Neuronal stem cell (in vitro differentiated cells): ENCODE results near the gene PDE7B.

ENCODE experiments used
- DNase-seq: peaks from one replicate; pipeline ENCODE4 v3.0.0-alpha.2; 2013; ENCODE audit warnings: low spot score
- H2AFZ ChIP-seq: one replicate; pipeline ENCODE4 v1.6.1; 2013; ENCODE audit warnings: mild to moderate bottlenecking, low read length, inconsistent platforms
- H2AK5ac ChIP-seq: 2 replicates; pipeline ENCODE4 v1.6.1; 2013; ENCODE audit warnings: low read depth, mild to moderate bottlenecking, inconsistent platforms, low read length, moderate library complexity, mixed read lengths
- H2BK120ac ChIP-seq: 2 replicates; pipeline ENCODE4 v1.6.1; 2013; ENCODE audit warnings: low read depth, mild to moderate bottlenecking, inconsistent platforms, low read length, moderate library complexity, mixed read lengths
- H2BK12ac ChIP-seq: one replicate; pipeline ENCODE4 v1.6.1; 2013; ENCODE audit warnings: low read length, inconsistent platforms
- H2BK15ac ChIP-seq: 2 replicates; pipeline ENCODE4 v1.6.1; 2013; ENCODE audit warnings: mild to moderate bottlenecking, low read length, inconsistent platforms, mixed read lengths
- H2BK5ac ChIP-seq: one replicate; pipeline ENCODE4 v1.6.1; 2013; ENCODE audit warnings: inconsistent platforms, mild to moderate bottlenecking, low read length, moderate library complexity
- H3K14ac ChIP-seq: one replicate; pipeline ENCODE4 v1.6.1; 2013; ENCODE audit warnings: low read length, inconsistent platforms
- H3K18ac ChIP-seq: 2 replicates; pipeline ENCODE4 v1.6.1; 2013; ENCODE audit warnings: low read length, inconsistent platforms
- H3K23ac ChIP-seq: 2 replicates; pipeline ENCODE4 v1.6.1; 2013; ENCODE audit warnings: low read depth, mild to moderate bottlenecking, mixed read lengths, low read length, inconsistent platforms; ENCODE audit not compliant: poor library complexity
- H3K27ac ChIP-seq: replicated peaks from 3 replicates; pipeline ENCODE4 v1.5.1; 2013; ENCODE audit warnings: low read length, inconsistent platforms
- H3K27me3 ChIP-seq, 3 experiments: 2 replicates each; pipeline ENCODE4 v1.6.1; 2013; ENCODE audit warnings: low read length in 3 of 3, mild to moderate bottlenecking in 2 of 3, inconsistent platforms in 1 of 3, low read depth in 1 of 3, mixed read lengths in 1 of 3, moderate library complexity in 1 of 3; ENCODE audit not compliant: control insufficient read depth in 3 of 3, insufficient read depth in 3 of 3
- H3K36me3 ChIP-seq, 2 donors: replicated peaks in 1 of 2; 2 replicates each; pipeline ENCODE4 v1.6.1; 2013; ENCODE audit warnings: low read length in 2 of 2; ENCODE audit not compliant: control insufficient read depth in 2 of 2, insufficient read depth in 2 of 2
- H3K4ac ChIP-seq: 2 replicates; pipeline ENCODE4 v1.6.1; 2013; ENCODE audit warnings: inconsistent platforms, mild to moderate bottlenecking, low read length, moderate library complexity
- H3K4me1 ChIP-seq, 2 donors: 1 replicate in 1 of 2; 2 replicates in 1 of 2; pipeline ENCODE4 v1.6.1; 2013; ENCODE audit warnings: low read length in 2 of 2, low read depth in 1 of 2; ENCODE audit not compliant: control insufficient read depth in 2 of 2, insufficient read depth in 1 of 2
- H3K4me2 ChIP-seq: one replicate; pipeline ENCODE4 v1.6.1; 2013; ENCODE audit warnings: mild to moderate bottlenecking, low read length, inconsistent platforms; ENCODE audit not compliant: insufficient read depth, poor library complexity, severe bottlenecking
- H3K4me3 ChIP-seq, 2 donors: 2 replicates each; pipeline ENCODE4 v1.5.1; 2013; ENCODE audit warnings: low read length in 2 of 2, mild to moderate bottlenecking in 2 of 2, inconsistent platforms in 1 of 2, moderate library complexity in 1 of 2
- H3K79me1 ChIP-seq: one replicate; pipeline ENCODE4 v1.6.1; 2013; ENCODE audit warnings: low read depth, mild to moderate bottlenecking, inconsistent platforms, low read length, moderate library complexity
- H3K9ac ChIP-seq: one replicate; pipeline ENCODE4 v1.6.1; 2013; ENCODE audit warnings: mild to moderate bottlenecking, low read depth, low read length, inconsistent platforms; ENCODE audit not compliant: poor library complexity
- H3K9me3 ChIP-seq, 2 donors: replicated peaks in 1 of 2; 2 replicates each; pipeline versions ENCODE3 to v1.6.1; 2013; ENCODE audit warnings: low read length in 2 of 2, mild to moderate bottlenecking in 2 of 2, inconsistent platforms in 1 of 2, low read depth in 1 of 2, mixed read lengths in 1 of 2, moderate library complexity in 1 of 2; ENCODE audit not compliant: control insufficient read depth in 2 of 2, insufficient read depth in 1 of 2
- H4K8ac ChIP-seq: one replicate; pipeline ENCODE4 v1.6.1; 2013; ENCODE audit warnings: low read depth, mild to moderate bottlenecking, inconsistent platforms, low read length, moderate library complexity
- H4K91ac ChIP-seq: one replicate; pipeline ENCODE4 v1.6.1; 2013; ENCODE audit warnings: low read length, low read depth, mild to moderate bottlenecking, inconsistent platforms; ENCODE audit not compliant: poor library complexity
- WGBS, 2 donors: extraction: QIAGEN DNeasy Blood & Tissue Kit; methylation state at CpG; one replicate each; pipeline ENCODE4 v1.1.7; 2013; ENCODE audit warnings: missing lambda C conversion rate in 2 of 2, mixed read lengths in 1 of 2; ENCODE audit not compliant: insufficient read length in 2 of 2, insufficient replicate concordance in 1 of 2; ENCODE audit errors: extremely low coverage in 2 of 2; 5-methylcytosine and 5-hydroxymethylcytosine counted together

The PDE7B gene

DNA sequence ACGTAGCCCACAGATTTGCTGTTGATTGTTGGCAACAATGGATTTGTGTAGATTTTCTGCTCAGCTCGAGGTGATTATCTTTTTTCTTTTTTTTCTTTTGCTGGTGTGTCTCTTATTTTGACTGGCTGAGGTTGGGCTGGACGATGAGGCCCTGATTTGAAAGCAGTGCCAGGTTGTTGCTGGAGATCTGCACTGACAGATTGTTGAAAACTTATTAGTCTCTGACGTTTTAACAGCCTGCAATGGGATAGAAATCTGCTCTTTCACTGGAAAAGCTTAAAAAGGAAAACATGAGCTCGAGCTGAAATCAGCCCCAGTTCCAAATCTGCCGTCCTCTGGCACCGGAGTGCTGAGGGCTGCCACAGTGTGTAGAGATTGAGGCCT lies 87.7 kb downstream of the PDE7B start:
- Histone ChIP-seq H3K14ac (no peak overlapping the region), H3K4me1 (no peaks in the 10 kb centered on the region), H3K36me3 (no peaks in the 10 kb centered on the region), H3K4ac (no peak overlapping the region), H2BK15ac (no peak overlapping the region), H3K4me2 (no peak overlapping the region), H3K9me3 (no peaks in the 10 kb centered on the region), H3K18ac (no peak overlapping the region), H3K27me3 (no peaks in the 10 kb centered on the region), H2AFZ (no peak overlapping the region), H2AK5ac (no peak overlapping the region), H3K9ac (no peak overlapping the region), H3K4me3 (no peak overlapping the region), H2BK5ac (no peak overlapping the region), H3K27ac (no peak overlapping the region), H3K79me1 (no peaks in the 10 kb centered on the region), H3K23ac (no peak overlapping the region), H2BK12ac (no peak overlapping the region), H4K91ac (no peak overlapping the region), H4K8ac (no peak overlapping the region), H2BK120ac (no peak overlapping the region)
- no CpG with 5 or more reads among the region's 7 CpGs for WGBS, 2 donors
- DNase-seq = no peak

DNA sequence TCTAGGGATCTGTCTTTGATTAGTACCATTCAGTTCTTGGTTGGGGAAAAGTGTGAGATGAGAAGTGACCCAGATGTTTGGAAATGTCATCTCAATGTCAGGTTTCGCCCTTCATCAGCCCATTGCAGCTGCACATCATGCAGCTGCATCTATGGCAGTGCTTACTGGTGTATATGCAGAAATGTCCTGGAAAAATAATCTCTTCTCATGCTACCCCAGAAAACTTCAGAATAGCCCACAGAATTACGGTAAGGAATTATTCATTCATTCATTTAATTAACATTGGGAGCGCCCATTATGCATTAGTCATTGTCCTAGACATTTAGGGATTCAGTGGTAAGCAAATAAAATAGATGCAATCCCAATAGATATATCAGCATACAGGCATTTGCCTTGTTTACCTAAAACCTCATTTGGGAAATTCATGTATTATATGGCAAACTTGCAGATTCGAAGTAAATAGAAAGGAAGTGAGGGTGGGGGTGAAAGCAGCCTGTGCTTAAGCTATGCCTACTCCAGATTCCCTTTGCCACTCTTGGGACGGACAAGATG lies 89.2 kb downstream of the PDE7B start:
- no peak overlapping the region for H2BK120ac ChIP-seq
- H3K9ac ChIP-seq = no peak overlapping the region
- no peaks in the 10 kb centered on the region for H3K79me1 ChIP-seq
- no peaks in the 10 kb centered on the region for H3K9me3 ChIP-seq
- H2BK5ac ChIP-seq = no peak overlapping the region
- H3K18ac ChIP-seq = no peak overlapping the region
- no peak overlapping the region for H3K14ac ChIP-seq
- no peak overlapping the region for H4K91ac ChIP-seq
- no peak overlapping the region for H2BK12ac ChIP-seq
- no peak overlapping the region for H3K4me2 ChIP-seq
- no peak overlapping the region for H2BK15ac ChIP-seq
- H2AK5ac ChIP-seq = no peak overlapping the region
- no peak overlapping the region for H3K4me3 ChIP-seq
- WGBS, 2 donors = no CpG with 5 or more reads among the region's 5 CpGs
- no peak overlapping the region for H3K4ac ChIP-seq
- H3K23ac ChIP-seq = no peak overlapping the region
- H3K27ac ChIP-seq = no peak overlapping the region
- no peaks in the 10 kb centered on the region for H3K27me3 ChIP-seq
- H3K36me3 ChIP-seq = no peaks in the 10 kb centered on the region
- no peak for DNase-seq
- H3K4me1 ChIP-seq = no peaks in the 10 kb centered on the region
- H2AFZ ChIP-seq = no peak overlapping the region
- no peak overlapping the region for H4K8ac ChIP-seq

GRCh38 chr6:135941275-135942025 lies 89.9 kb downstream of the PDE7B start:
- no peaks in the 10 kb centered on the region for H3K27me3 ChIP-seq
- H3K4ac ChIP-seq = no peak overlapping the region
- H3K14ac ChIP-seq = no peak overlapping the region
- H2BK120ac ChIP-seq = no peak overlapping the region
- no peaks in the 10 kb centered on the region for H3K9me3 ChIP-seq
- no peak overlapping the region for H2AK5ac ChIP-seq
- no peaks in the 10 kb centered on the region for H3K36me3 ChIP-seq
- no peaks in the 10 kb centered on the region for H3K79me1 ChIP-seq
- H3K4me1 ChIP-seq = no peaks in the 10 kb centered on the region
- no peak overlapping the region for H3K23ac ChIP-seq
- no CpG with 5 or more reads among the region's 1 CpG for WGBS, 2 donors
- no peak overlapping the region for H2BK15ac ChIP-seq
- H3K4me2 ChIP-seq = no peak overlapping the region
- H3K9ac ChIP-seq = no peak overlapping the region
- H2AFZ ChIP-seq = no peak overlapping the region
- no peak overlapping the region for H2BK5ac ChIP-seq
- H2BK12ac ChIP-seq = no peak overlapping the region
- no peak overlapping the region for H3K27ac ChIP-seq
- no peak overlapping the region for H4K8ac ChIP-seq
- no peak overlapping the region for H3K4me3 ChIP-seq
- H4K91ac ChIP-seq = no peak overlapping the region
- H3K18ac ChIP-seq = no peak overlapping the region
- no peak for DNase-seq

GRCh38 chr6:135944120-135944519 lies 92.6 kb downstream of the PDE7B start:
- Histone ChIP-seq H3K36me3 (no peaks in the 10 kb centered on the region), H3K9me3 (no peaks in the 10 kb centered on the region), H3K4me1 (no peaks in the 10 kb centered on the region), H3K14ac (no peak overlapping the region), H3K18ac (no peak overlapping the region), H2BK15ac (no peak overlapping the region), H2BK12ac (no peak overlapping the region), H2BK120ac (no peak overlapping the region), H3K79me1 (no peaks in the 10 kb centered on the region), H2AFZ (no peak overlapping the region), H3K27ac (no peak overlapping the region), H3K4me2 (no peak overlapping the region), H3K4ac (no peak overlapping the region), H3K27me3 (no peaks in the 10 kb centered on the region), H4K91ac (no peak overlapping the region), H3K9ac (no peak overlapping the region), H2AK5ac (no peak overlapping the region), H3K23ac (no peak overlapping the region), H2BK5ac (no peak overlapping the region), H3K4me3 (no peak overlapping the region), H4K8ac (no peak overlapping the region)
- DNase-seq = no peak
- no CpG with 5 or more reads among the region's 6 CpGs for whole genome bisulfite sequencing, 2 donors
